ENCODE data around the gene AJAP1. TPM values are rescaled to one million over a fixed set of nuclear protein-coding genes. Genes with fewer than 3 reads are reported as not detected.

The AJAP1 gene
- total RNA-seq, 2 donors from 2014 or later: 0.41 to 0.49 TPM

GRCh38 chr1:4647391-4647790 is 7.0 kb upstream of the AJAP1 start:
- H3K4me3 ChIP-seq: no peak overlapping the region
- peaks cover 0 to 1% of the 10 kb centered on the region in 2 donors for H3K4me1 ChIP-seq (ENCODE audit: control insufficient read depth in 1 of 2, low read depth in 2 of 2)
- no peak overlapping the region for H3K27ac ChIP-seq
- H3K9me3 ChIP-seq: no peaks in the 10 kb centered on the region
- H3K27me3 ChIP-seq (replicated peaks; ENCODE audit: insufficient read depth): no peaks in the 10 kb centered on the region
- ATAC-seq (ENCODE audit: insufficient number of reproducible peaks, low FRiP score, low read depth) (no peak), DNase-seq (ENCODE audit: low spot score) (no peak)
- no peak for TF ChIP-seq CTCF (IDR thresholded peaks at IDR 0.05)
- H3K36me3 ChIP-seq: no peaks in the 10 kb centered on the region

GRCh38 chr1:4648657-4649056 is 5.8 kb upstream of the AJAP1 start:
- DNase-seq (ENCODE audit: low spot score) (no peak), ATAC-seq (ENCODE audit: insufficient number of reproducible peaks, low FRiP score, low read depth) (no peak)
- no peak for TF ChIP-seq CTCF (IDR thresholded peaks at IDR 0.05)
- H3K36me3 ChIP-seq: no peaks in the 10 kb centered on the region
- H3K27me3 ChIP-seq (replicated peaks; ENCODE audit: insufficient read depth): peaks cover 4% of the 10 kb centered on the region
- no peak overlapping the region for H3K4me3 ChIP-seq
- peaks cover 3 to 11% of the 10 kb centered on the region in 2 donors for H3K4me1 ChIP-seq (ENCODE audit: control insufficient read depth in 1 of 2, low read depth in 2 of 2)
- no peak overlapping the region for H3K27ac ChIP-seq
- no peaks in the 10 kb centered on the region for H3K9me3 ChIP-seq

- Histone ChIP-seq H3K4me1 (ENCODE audit: control insufficient read depth in 1 of 2, low read depth in 2 of 2) (peaks cover 3 to 17% of the 10 kb centered on the region in 2 donors), H3K9me3 (no peaks in the 10 kb centered on the region), H3K4me3 (no peak overlapping the region), H3K27me3 (replicated peaks; ENCODE audit: insufficient read depth) (peaks cover 6% of the 10 kb centered on the region), H3K27ac (no peak overlapping the region), H3K36me3 (no peaks in the 10 kb centered on the region)
- TF ChIP-seq CTCF (IDR thresholded peaks at IDR 0.05): no peak
- no peak for ATAC-seq (ENCODE audit: insufficient number of reproducible peaks, low FRiP score, low read depth)
- no peak for DNase-seq (ENCODE audit: low spot score)
These were observed 3.9 kb upstream of the AJAP1 start for GRCh38 chr1:4650481-4650880.

GRCh38 chr1:4650981-4651380 is 3.4 kb upstream of the AJAP1 start:
- Histone ChIP-seq H3K27ac (no peak overlapping the region), H3K4me1 (ENCODE audit: control insufficient read depth in 1 of 2, low read depth in 2 of 2) (peaks cover 3 to 17% of the 10 kb centered on the region in 2 donors), H3K27me3 (replicated peaks; ENCODE audit: insufficient read depth) (peaks cover 7% of the 10 kb centered on the region), H3K4me3 (no peak overlapping the region), H3K36me3 (no peaks in the 10 kb centered on the region), H3K9me3 (no peaks in the 10 kb centered on the region)
- no peak for TF ChIP-seq CTCF (IDR thresholded peaks at IDR 0.05)
- ATAC-seq (ENCODE audit: insufficient number of reproducible peaks, low FRiP score, low read depth) (no peak), DNase-seq (ENCODE audit: low spot score) (no peak)

GRCh38 chr1:4652631-4653327 is 1.6 kb upstream of the AJAP1 start:
- Histone ChIP-seq H3K36me3 (no peaks in the 10 kb centered on the region), H3K4me1 (ENCODE audit: control insufficient read depth in 1 of 2, low read depth in 2 of 2) (peaks cover 3 to 17% of the 10 kb centered on the region in 2 donors), H3K27me3 (replicated peaks; ENCODE audit: insufficient read depth) (peaks cover 11% of the 10 kb centered on the region), H3K4me3 (peak overlapping the region; percentile 59), H3K9me3 (no peaks in the 10 kb centered on the region), H3K27ac (no peak overlapping the region)
- ATAC-seq (ENCODE audit: insufficient number of reproducible peaks, low FRiP score, low read depth): no peak
- DNase-seq (ENCODE audit: low spot score): no peak
- TF ChIP-seq CTCF (IDR thresholded peaks at IDR 0.05): peak; percentile 88
